Adrenal gland (tissue), 5 donors: ENCODE data around the gene SURF4.

Experiments used
- CTCF ChIP-seq, 6 experiments: fragments of 450-650 bp in 4 of 6; fragments of 200-600 bp in 2 of 6; sonication (generic) in 1 of 6; IDR thresholded peaks; 1 replicate in 5 of 6; 2 replicates in 1 of 6; pipeline versions ENCODE4 v1.5.1 to v1.8.0; 2016 to 2021; ENCODE audit warnings: antibody characterized with exemption in 6 of 6, mild to moderate bottlenecking in 2 of 6, moderate library complexity in 1 of 6
- POLR2A ChIP-seq, 2 donors: fragments of 450-650 bp; IDR thresholded peaks; one replicate each; pipeline ENCODE4 v1.6.1; 2017; ENCODE audit warnings: antibody characterized with exemption in 2 of 2, mild to moderate bottlenecking in 2 of 2, moderate library complexity in 1 of 2
- donor health status: DM: no; HTN: no; CAD: no.

- TF ChIP-seq CTCF (IDR thresholded peaks at IDR 0.05) (no peak), POLR2A (IDR thresholded peaks at IDR 0.05) (no peak)
Measured at GRCh38 chr9:133351526-133351907, 24.3 kb downstream of the SURF4 start.
